ENCODE results near the gene TMEM62. TPM values are rescaled to one million over a fixed set of nuclear protein-coding genes. Genes with fewer than 3 reads are reported as not detected.
A peak's percentile ranks its signal among the peaks of the same experiment; 100 is the strongest.
"Not testable (repeated sequence)": the region's sequence is repeated elsewhere in the genome, so short reads cannot be mapped to it uniquely, and the experiment has no call there.

Gene TMEM62
- total RNA-seq, 4 donors from 2014 or later, result 37.1 to 50.0 (median 42.6) TPM

DNA sequence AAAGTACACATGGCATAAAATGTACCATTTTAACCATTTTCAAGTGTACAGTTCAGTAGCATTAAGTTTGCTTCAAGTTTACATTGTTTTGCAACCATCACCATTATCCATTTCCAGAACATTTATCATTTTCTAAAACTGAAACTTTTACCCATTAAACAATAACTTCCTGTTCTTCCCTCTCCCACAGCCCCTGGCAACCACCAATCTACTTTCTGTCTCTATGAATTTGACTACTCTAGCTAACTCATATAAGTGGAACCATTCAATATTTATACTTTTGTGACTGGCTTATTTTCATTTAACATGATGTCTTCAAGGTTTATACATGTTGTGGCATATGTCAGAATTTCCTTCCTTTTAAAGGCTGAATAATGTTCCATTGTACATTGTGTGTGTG, 19.9 kb downstream of the TMEM62 start:
- DNase-seq, result no peak
- intact Hi-C loops (cut with DNase I), result no loop called here
- no peaks in the 10 kb centered on the region for H3K4me1 ChIP-seq
- no peaks in the 10 kb centered on the region for H3K9me3 ChIP-seq
- peaks cover 0 to 18% of the 10 kb centered on the region in 2 donors for H3K36me3 ChIP-seq
- no peak for TF ChIP-seq POLR2A (IDR thresholded peaks at IDR 0.05)
- TF ChIP-seq, protein P1, sequence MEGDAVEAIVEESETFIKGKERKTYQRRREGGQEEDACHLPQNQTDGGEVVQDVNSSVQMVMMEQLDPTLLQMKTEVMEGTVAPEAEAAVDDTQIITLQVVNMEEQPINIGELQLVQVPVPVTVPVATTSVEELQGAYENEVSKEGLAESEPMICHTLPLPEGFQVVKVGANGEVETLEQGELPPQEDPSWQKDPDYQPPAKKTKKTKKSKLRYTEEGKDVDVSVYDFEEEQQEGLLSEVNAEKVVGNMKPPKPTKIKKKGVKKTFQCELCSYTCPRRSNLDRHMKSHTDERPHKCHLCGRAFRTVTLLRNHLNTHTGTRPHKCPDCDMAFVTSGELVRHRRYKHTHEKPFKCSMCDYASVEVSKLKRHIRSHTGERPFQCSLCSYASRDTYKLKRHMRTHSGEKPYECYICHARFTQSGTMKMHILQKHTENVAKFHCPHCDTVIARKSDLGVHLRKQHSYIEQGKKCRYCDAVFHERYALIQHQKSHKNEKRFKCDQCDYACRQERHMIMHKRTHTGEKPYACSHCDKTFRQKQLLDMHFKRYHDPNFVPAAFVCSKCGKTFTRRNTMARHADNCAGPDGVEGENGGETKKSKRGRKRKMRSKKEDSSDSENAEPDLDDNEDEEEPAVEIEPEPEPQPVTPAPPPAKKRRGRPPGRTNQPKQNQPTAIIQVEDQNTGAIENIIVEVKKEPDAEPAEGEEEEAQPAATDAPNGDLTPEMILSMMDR (IDR thresholded peaks at IDR 0.05), result no peak
- H3K27me3 ChIP-seq, result no peaks in the 10 kb centered on the region
- H3K27ac ChIP-seq, result no peak overlapping the region
- H3K4me3 ChIP-seq (replicated peaks in 1 of 3), result no peak overlapping the region

DNA sequence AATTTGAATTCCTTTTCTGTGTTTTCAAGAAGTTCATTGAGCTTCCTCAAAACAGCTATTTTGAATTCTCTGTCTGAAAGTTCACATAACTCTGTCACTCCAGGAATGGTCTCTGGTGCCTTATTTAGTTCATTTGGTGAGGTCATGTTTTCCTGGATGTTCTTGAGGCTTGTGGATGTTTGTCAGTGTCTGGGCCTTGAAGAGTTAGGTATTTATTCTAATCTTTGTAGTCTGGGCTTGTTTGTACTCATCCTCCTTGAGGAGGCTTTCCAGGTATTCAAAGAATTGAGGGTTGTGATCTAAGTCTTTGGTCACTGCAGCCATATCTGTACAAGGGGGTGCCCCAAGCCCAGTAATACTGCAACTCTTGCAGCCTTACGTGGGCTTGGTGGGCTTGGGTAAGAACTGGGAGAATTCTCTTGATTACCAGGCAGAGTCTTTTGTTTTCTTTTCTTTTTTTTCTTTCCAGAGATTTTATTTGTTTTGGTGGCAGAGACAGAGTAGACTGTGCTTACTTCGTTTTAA, 32.5 kb downstream of the TMEM62 start:
- intact Hi-C loops (cut with DNase I), result no loop called here
- no peak for TF ChIP-seq POLR2A (IDR thresholded peaks at IDR 0.05)
- TF ChIP-seq, protein P1 (IDR thresholded peaks at IDR 0.05), result no peak
- DNase-seq, result no peak
- H3K27ac ChIP-seq, result peak overlapping the region; percentile 36 to 75 (median 53)
- H3K27me3 ChIP-seq, result no peaks in the 10 kb centered on the region
- peaks cover 3 to 5% of the 10 kb centered on the region in 2 donors for H3K36me3 ChIP-seq
- H3K4me3 ChIP-seq (replicated peaks in 1 of 3), result no peak overlapping the region
- H3K4me1 ChIP-seq, result peaks cover 15 to 22% of the 10 kb centered on the region in 2 donors
- H3K9me3 ChIP-seq, result no peaks in the 10 kb centered on the region
- WGBS, 2 donors, result 68 to 74% methylated on average over 2 of the region's 2 CpGs

DNA sequence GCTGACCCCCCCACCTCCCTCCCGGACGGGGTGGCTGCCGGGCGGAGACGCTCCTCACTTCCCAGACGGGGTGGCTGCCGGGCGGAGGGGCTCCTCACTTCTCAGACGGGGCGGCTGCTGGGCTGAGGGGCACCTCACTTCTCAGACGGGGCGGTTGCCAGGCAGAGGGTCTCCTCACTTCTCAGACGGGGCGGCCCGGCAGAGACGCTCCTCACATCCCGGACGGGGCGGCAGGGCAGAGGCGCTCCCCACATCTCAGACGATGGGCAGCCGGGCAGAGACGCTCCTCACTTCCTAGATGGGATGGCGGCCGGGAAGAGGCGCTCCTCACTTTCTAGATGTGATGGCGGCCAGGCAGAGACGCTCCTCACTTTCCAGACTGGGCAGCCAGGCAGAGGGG, 33.9 kb downstream of the TMEM62 start:
- peak overlapping the region; percentile 73 to 83 (median 77) for H3K27ac ChIP-seq
- H3K4me3 ChIP-seq (replicated peaks in 1 of 3); H3K27me3 ChIP-seq; DNase-seq; H3K9me3 ChIP-seq; intact Hi-C loops (cut with DNase I); H3K36me3 ChIP-seq: not testable (repeated sequence)
- 94 to 99% methylated on average over 13 to 17 of the region's 28 CpGs for WGBS, 2 donors
- peaks cover 15 to 22% of the 10 kb centered on the region in 2 donors for H3K4me1 ChIP-seq

DNA sequence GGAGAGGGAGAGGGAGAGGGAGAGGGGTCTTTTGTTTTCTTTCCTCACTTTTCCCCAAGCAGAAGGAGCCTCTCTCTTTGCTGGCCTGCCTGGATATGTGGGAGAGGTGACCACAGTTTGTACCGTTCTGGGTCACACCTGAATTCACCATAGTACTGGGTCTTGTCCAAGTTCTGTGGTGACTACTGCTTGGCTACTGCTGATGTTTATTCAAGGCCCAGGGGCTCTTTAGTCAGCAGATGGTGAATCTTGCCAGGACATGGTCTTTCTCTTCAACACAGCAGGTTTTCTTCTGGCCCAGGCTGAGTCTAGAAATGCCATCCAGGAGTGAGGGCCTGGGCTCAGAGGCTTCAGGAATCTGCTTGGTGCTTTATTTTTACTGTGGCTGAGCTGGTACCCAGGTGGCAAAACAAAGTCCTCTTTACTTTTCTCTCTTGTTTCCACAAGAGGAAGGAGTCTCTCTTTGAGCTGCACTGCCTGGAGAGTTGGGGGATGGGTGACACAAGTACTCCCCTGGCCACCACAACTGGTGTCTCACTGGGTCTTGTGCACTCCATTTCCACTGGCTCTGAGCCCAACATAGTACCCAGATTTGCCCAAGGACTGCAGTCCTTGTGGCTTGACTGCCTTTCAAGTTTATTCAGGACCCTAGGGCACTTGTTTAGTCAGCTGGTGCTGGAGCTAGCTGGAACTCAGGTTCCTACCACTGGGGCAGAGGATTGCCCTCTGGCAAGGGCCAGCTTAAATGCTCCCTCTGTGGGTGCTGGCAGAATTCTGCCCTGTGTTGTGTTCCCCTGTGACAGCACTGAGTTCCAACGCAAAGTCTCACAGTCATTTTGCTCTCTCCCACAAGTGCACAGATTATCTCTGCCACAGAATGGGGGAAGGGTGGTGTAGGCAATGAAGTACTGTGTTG, 35.1 kb downstream of the TMEM62 start:
- H3K27ac ChIP-seq, result peak overlapping the region; percentile 77 to 89 (median 83)
- H3K36me3 ChIP-seq, result peaks cover 6 to 8% of the 10 kb centered on the region in 2 donors
- intact Hi-C loops (cut with DNase I), result no loop called here
- no peaks in the 10 kb centered on the region for H3K27me3 ChIP-seq
- no peaks in the 10 kb centered on the region for H3K9me3 ChIP-seq
- TF ChIP-seq POLR2A (IDR thresholded peaks at IDR 0.05), result peak in 1 of 2 donors; percentile 41
- TF ChIP-seq, protein P1 (IDR thresholded peaks at IDR 0.05), result peak in 4 of 6 experiments; percentile 18 to 43 (median 32)
- H3K4me3 ChIP-seq (replicated peaks in 1 of 3), result no peak overlapping the region
- DNase-seq, result peak; percentile 87 to 90
- H3K4me1 ChIP-seq, result peaks cover 15 to 22% of the 10 kb centered on the region in 2 donors
- WGBS, 2 donors, result 21 to 41% methylated on average over 2 of the region's 2 CpGs

DNA sequence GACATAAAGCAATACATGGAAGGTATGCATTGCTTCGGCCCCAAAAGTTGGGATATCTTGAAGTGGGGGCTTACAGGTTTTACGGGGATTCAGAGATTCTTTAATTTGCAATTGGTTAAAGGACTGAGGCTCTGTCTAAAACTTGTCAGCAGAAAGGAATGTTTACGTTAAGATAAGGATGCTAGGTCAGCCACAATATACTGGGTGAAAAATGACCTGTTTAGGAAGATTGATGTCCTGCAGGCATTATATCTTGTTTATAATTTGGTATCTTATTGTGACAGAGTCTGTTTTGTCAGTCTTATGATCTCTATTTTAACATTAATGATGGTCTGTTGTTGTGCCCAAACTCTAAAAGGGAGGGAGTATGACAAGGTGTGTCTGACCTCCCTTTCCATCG, 36.5 kb downstream of the TMEM62 start:
- Histone ChIP-seq H3K36me3 (peaks cover 6 to 8% of the 10 kb centered on the region in 2 donors), H3K27ac (peak overlapping the region; percentile 77 to 89 (median 83)), H3K4me1 (peaks cover 15 to 17% of the 10 kb centered on the region in 2 donors), H3K4me3 (replicated peaks in 1 of 3) (no peak overlapping the region), H3K27me3 (no peaks in the 10 kb centered on the region), H3K9me3 (no peaks in the 10 kb centered on the region)
- 89 to 90% methylated on average over 4 of the region's 4 CpGs for WGBS, 2 donors
- no peak for TF ChIP-seq POLR2A (IDR thresholded peaks at IDR 0.05)
- TF ChIP-seq, protein P1 (IDR thresholded peaks at IDR 0.05), result no peak
- no peak for DNase-seq
- intact Hi-C loops (cut with DNase I), result no loop called here

DNA sequence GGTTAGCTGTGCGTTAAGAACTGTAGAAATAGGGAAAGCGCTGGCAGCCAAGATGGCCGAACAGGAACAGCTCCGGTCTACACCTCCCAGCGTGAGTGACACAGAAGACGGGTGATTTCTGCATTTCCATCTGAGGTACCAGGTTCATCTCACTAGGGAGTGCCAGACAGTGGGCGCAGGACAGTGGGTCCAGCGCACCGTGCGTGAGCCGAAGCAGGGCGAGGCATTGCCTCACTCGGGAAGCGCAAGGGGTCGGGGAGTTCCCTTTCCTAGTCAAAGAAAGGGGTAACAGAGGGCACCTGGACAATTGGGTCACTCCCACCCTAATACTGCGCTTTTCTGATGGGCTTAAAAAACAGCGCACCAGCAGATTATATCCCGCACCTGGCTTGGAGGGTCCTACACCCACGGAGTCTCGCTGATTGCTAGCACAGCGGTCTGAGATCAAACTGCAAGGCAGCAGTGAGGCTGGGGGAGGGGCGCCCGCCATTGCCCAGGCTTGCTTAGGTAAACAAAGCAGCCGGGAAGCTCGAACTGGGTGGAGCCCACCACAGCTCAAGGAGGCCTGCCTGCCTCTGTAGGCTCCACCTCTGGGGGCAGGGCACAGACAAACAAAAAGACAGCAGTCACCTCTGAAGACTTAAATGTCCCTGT, 42.4 kb downstream of the TMEM62 start:
- H3K36me3 ChIP-seq; H3K27ac ChIP-seq; H3K27me3 ChIP-seq; H3K4me1 ChIP-seq; intact Hi-C loops (cut with DNase I); H3K4me3 ChIP-seq (replicated peaks in 1 of 3); H3K9me3 ChIP-seq; DNase-seq: not testable (repeated sequence)
- 95 to 98% methylated on average over 22 to 25 of the region's 25 CpGs for WGBS, 2 donors

DNA sequence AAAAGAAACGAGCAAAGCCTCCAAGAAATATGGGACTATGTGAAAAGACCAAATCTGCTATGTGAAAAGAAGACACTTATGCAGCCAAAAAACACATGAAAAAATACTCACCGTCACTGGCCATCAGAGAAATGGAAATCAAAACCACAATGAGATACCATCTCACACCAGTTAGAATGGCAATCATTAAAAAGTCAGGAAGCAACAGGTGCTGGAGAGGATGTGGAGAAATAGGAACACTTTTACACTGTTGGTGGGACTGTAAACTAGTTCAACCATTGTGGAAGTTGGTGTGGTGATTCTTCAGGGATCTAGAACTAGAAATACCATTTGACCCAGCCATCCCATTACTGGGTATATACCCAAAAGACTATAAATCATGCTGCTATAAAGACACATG, 43.8 kb downstream of the TMEM62 start:
- H3K27me3 ChIP-seq; H3K4me1 ChIP-seq; H3K4me3 ChIP-seq (replicated peaks in 1 of 3); intact Hi-C loops (cut with DNase I); H3K36me3 ChIP-seq; DNase-seq; H3K27ac ChIP-seq; H3K9me3 ChIP-seq: not testable (repeated sequence)
- WGBS, 2 donors, result 93 to 96% methylated on average over 2 of the region's 2 CpGs
